RWPE1 (cell line): ENCODE data around the gene TSLP.

Experiments
- CTCF ChIA-PET: fragments of 350-600 bp; sonication (Branson Sonifier 250); formaldehyde crosslinking; extraction: SDS; loops from one replicate; lab custom pipeline; 2021; lab: Yijun Ruan, JAX
- POLR2A ChIA-PET: fragments of 400-600 bp; formaldehyde crosslinking; extraction: SDS; loops from one replicate; lab custom pipeline; 2020; ENCODE audit warnings: antibody characterized with exemption; ENCODE audit not compliant: low non-redundant PET; lab: Yijun Ruan, JAX
- DNase-seq: peaks from one replicate; pipeline ENCODE4 v3.0.0; 2012; ENCODE audit warnings: low spot score
- H3K27ac ChIP-seq: fragments of 450-650 bp; 2 replicates; pipeline ENCODE4 v1.5.1; 2017
- CTCF ChIP-seq: fragments of 450-650 bp; conservative IDR thresholded peaks from 2 replicates; pipeline ENCODE4 v1.5.1; 2017; ENCODE audit warnings: low read depth, mild to moderate bottlenecking

Gene TSLP

GRCh38 chr5:111071413-111071812 lies at the start of gene TSLP:
TSS of gene TSLP (plus strand) at chr5:111071713. CDS start at chr5:111071891, 178 bp downstream.
- CTCF ChIA-PET = no interaction called here

GRCh38 chr5:111022301-111022700 lies 49.2 kb upstream of the TSLP start:
- ChIA-PET CTCF (no interaction called here), POLR2A (no interaction called here)
- H3K27ac ChIP-seq = no peak overlapping the region
- no peak for TF ChIP-seq CTCF
- no peak for DNase-seq

More at GRCh38 chr5:111071413-111071812, at the start of gene TSLP:
- no peak for DNase-seq
- no peak within 1 kb of the TSS for H3K27ac ChIP-seq
- POLR2A ChIA-PET = no interaction called here
- TF ChIP-seq CTCF = no peak

GRCh38 chr5:111028865-111029264 lies 42.6 kb upstream of the TSLP start:
- no peak overlapping the region for H3K27ac ChIP-seq
- POLR2A ChIA-PET = no interaction called here
- TF ChIP-seq CTCF = no peak
- CTCF ChIA-PET = no interaction called here
- DNase-seq = no peak

GRCh38 chr5:111043712-111044506 lies 27.6 kb upstream of the TSLP start:
- DNase-seq = no peak
- H3K27ac ChIP-seq = no peak overlapping the region
- TF ChIP-seq CTCF = no peak
- ChIA-PET POLR2A (no interaction called here), CTCF (no interaction called here)

GRCh38 chr5:111058064-111058463 lies 13.4 kb upstream of the TSLP start:
- ChIA-PET POLR2A (no interaction called here), CTCF (interaction anchor here (0.5 to 0.7 kb wide), 2 partner anchors 142 to 165 kb away, joined by 3 read pairs; no protein-coding TSS in a partner anchor)
- TF ChIP-seq CTCF = no peak
- DNase-seq = no peak
- no peak overlapping the region for H3K27ac ChIP-seq

- ChIA-PET POLR2A (no interaction called here), CTCF (interaction anchor here (0.6 to 0.7 kb wide), 2 partner anchors 25 to 259 kb away, joined by 3 to 6 read pairs; no protein-coding TSS in a partner anchor)
- no peak overlapping the region for H3K27ac ChIP-seq
- TF ChIP-seq CTCF = no peak
- no peak for DNase-seq
These were observed 11.3 kb upstream of the TSLP start for GRCh38 chr5:111060169-111060568.
